Colon (tissue), 2 donors: ENCODE measurements around the gene PLEKHG4B.
"Not testable (repeated sequence)": the region's sequence is repeated elsewhere in the genome, so short reads cannot be mapped to it uniquely, and the experiment has no call there.

Experiments
- FAIRE-seq: peaks from 2 replicates; lab custom pipeline; 2012; peaks lifted over from hg19 to GRCh38; lab: Jason Lieb, UNC
- donor health status: control.
- donor health status: control.

Gene PLEKHG4B

GRCh38 chr5:204462-204861 lies 112.5 kb downstream of the PLEKHG4B start:
- FAIRE-seq: no peak

- no peak for FAIRE-seq
Observed at GRCh38 chr5:204966-205670, 113.2 kb downstream of the PLEKHG4B start.

GRCh38 chr5:206406-206805 lies 114.4 kb downstream of the PLEKHG4B start:
- FAIRE-seq: no peak

- no peak for FAIRE-seq
Observed at GRCh38 chr5:206927-207536, 115.1 kb downstream of the PLEKHG4B start.

GRCh38 chr5:207599-207998 lies 115.6 kb downstream of the PLEKHG4B start:
- no peak for FAIRE-seq

- no peak for FAIRE-seq
Observed at GRCh38 chr5:208449-209114, 116.6 kb downstream of the PLEKHG4B start.

- FAIRE-seq: no peak
Observed at GRCh38 chr5:213803-214395, 121.9 kb downstream of the PLEKHG4B start.

- FAIRE-seq: not testable (repeated sequence)
Observed at GRCh38 chr5:215256-215655, 123.3 kb downstream of the PLEKHG4B start.

- FAIRE-seq: not testable (repeated sequence)
Observed at GRCh38 chr5:216076-216475, 124.1 kb downstream of the PLEKHG4B start.

GRCh38 chr5:217494-218456 lies 125.8 kb downstream of the PLEKHG4B start, which contains the start of the genes CCDC127 and SDHA:
CCDC127 (minus strand) TSS chr5:218153; CDS start chr5:216849, 1,304 bp downstream.
SDHA (plus strand) TSS chr5:218320; CDS start chr5:218356, 36 bp downstream.
- FAIRE-seq: not testable (repeated sequence)

GRCh38 chr5:218457-219291 lies 126.7 kb downstream of the PLEKHG4B start:
- no peak for FAIRE-seq

GRCh38 chr5:219460-219863 lies 127.5 kb downstream of the PLEKHG4B start:
- no peak for FAIRE-seq

- FAIRE-seq: no peak
Observed at GRCh38 chr5:219991-220390, 128.0 kb downstream of the PLEKHG4B start.

GRCh38 chr5:222951-223715 lies 131.2 kb downstream of the PLEKHG4B start:
- not testable (repeated sequence) for FAIRE-seq

GRCh38 chr5:223791-224190 lies 131.8 kb downstream of the PLEKHG4B start:
- FAIRE-seq: no peak

GRCh38 chr5:225334-225733 lies 133.4 kb downstream of the PLEKHG4B start:
- no peak for FAIRE-seq

- not testable (repeated sequence) for FAIRE-seq
Observed at GRCh38 chr5:227375-227774, 135.4 kb downstream of the PLEKHG4B start.

- no peak for FAIRE-seq
Observed at GRCh38 chr5:228886-229285, 136.9 kb downstream of the PLEKHG4B start.

GRCh38 chr5:230711-231110 lies 138.7 kb downstream of the PLEKHG4B start:
- no peak for FAIRE-seq

GRCh38 chr5:231661-232060 lies 139.7 kb downstream of the PLEKHG4B start:
- FAIRE-seq: no peak
